Astrocyte (in vitro differentiated cells and primary cell): ENCODE results near the gene TEPSIN. TPM values are rescaled to one million over a fixed set of nuclear protein-coding genes. Genes with fewer than 3 reads are reported as not detected.

Experiments
- DNase-seq: peaks from one replicate; pipeline ENCODE4 v3.0.0-alpha.2; 2010; ENCODE audit warnings: low read depth
- FAIRE-seq: peaks from 2 replicates; lab custom pipeline; 2011; peaks lifted over from hg19 to GRCh38; lab: Jason Lieb, UNC
- H2AFZ ChIP-seq: 2 replicates; pipeline ENCODE4 v1.6.0; 2012; ENCODE audit warnings: low read depth, low read length, inconsistent platforms
- H3K27ac ChIP-seq: 2 replicates; pipeline ENCODE4 v1.5.1; 2011; ENCODE audit warnings: low read depth, low read length, inconsistent platforms
- H3K27me3 ChIP-seq: 2 replicates; pipeline ENCODE4 v1.6.0; 2011; ENCODE audit warnings: low read length, inconsistent platforms; ENCODE audit not compliant: insufficient read depth
- H3K36me3 ChIP-seq: 2 replicates; pipeline ENCODE4 v1.5.1; 2011; ENCODE audit warnings: low read length, inconsistent platforms; ENCODE audit not compliant: insufficient read depth
- H3K4me1 ChIP-seq: 2 replicates; pipeline ENCODE4 v1.5.1; 2011; ENCODE audit warnings: low read length, inconsistent platforms; ENCODE audit not compliant: insufficient read depth
- H3K4me2 ChIP-seq: 2 replicates; pipeline ENCODE4 v1.6.0; 2012; ENCODE audit warnings: low read length, inconsistent platforms
- H3K4me3 ChIP-seq: 2 replicates; pipeline ENCODE4 v1.5.1; 2011; ENCODE audit warnings: low read depth, mild to moderate bottlenecking, low read length, inconsistent platforms; ENCODE audit not compliant: insufficient read depth
- H3K79me2 ChIP-seq: 2 replicates; pipeline ENCODE4 v1.6.0; 2012; ENCODE audit warnings: mild to moderate bottlenecking, low read length, inconsistent platforms; ENCODE audit not compliant: insufficient read depth
- H3K9ac ChIP-seq: 2 replicates; pipeline ENCODE4 v1.6.0; 2012; ENCODE audit warnings: mild to moderate bottlenecking, low read length, inconsistent platforms
- H3K9me3 ChIP-seq: 2 replicates; pipeline ENCODE4 v1.5.1; 2012; ENCODE audit warnings: low read depth, mild to moderate bottlenecking, low read length, inconsistent platforms; ENCODE audit not compliant: insufficient read depth
- H4K20me1 ChIP-seq: 2 replicates; pipeline ENCODE4 v1.6.0; 2012; ENCODE audit warnings: low read length, inconsistent platforms; ENCODE audit not compliant: insufficient read depth
- H3K27ac Mint-ChIP-seq: one replicate; pipeline ENCODE4 v1.8.0; 2021; ENCODE audit warnings: mild to moderate bottlenecking, mixed read lengths; ENCODE audit not compliant: unreplicated experiment
- H3K27me3 Mint-ChIP-seq: one replicate; pipeline ENCODE4 v1.8.0; 2021; ENCODE audit warnings: low read depth, mixed read lengths; ENCODE audit not compliant: unreplicated experiment
- H3K36me3 Mint-ChIP-seq: one replicate; pipeline ENCODE4 v1.8.0; 2021; ENCODE audit warnings: low read depth, mixed read lengths; ENCODE audit not compliant: unreplicated experiment
- H3K4me1 Mint-ChIP-seq: one replicate; pipeline ENCODE4 v1.8.0; 2021; ENCODE audit warnings: low read depth, mixed read lengths; ENCODE audit not compliant: unreplicated experiment
- H3K4me3 Mint-ChIP-seq: one replicate; pipeline ENCODE4 v1.8.0; 2021; ENCODE audit warnings: mild to moderate bottlenecking, moderate library complexity, mixed read lengths; ENCODE audit not compliant: unreplicated experiment
- H3K9me3 Mint-ChIP-seq: one replicate; pipeline ENCODE4 v1.8.0; 2021; ENCODE audit warnings: mild to moderate bottlenecking, mixed read lengths; ENCODE audit not compliant: unreplicated experiment
- CTCF ChIP-seq: IDR thresholded peaks from 2 replicates; pipeline ENCODE4 v1.5.1; 2011; ENCODE audit warnings: low read depth, mild to moderate bottlenecking, inconsistent platforms, low read length, moderate library complexity; ENCODE audit not compliant: insufficient read depth
- EZH2 ChIP-seq: IDR thresholded peaks from 2 replicates; pipeline ENCODE4 v1.6.1; 2012; ENCODE audit warnings: mild to moderate bottlenecking, low read length, inconsistent platforms; ENCODE audit not compliant: insufficient read depth
- total RNA-seq: library from RNA; stranded (reverse); gene quantifications from 2 replicates; pipeline ENCODE4 v1.2.1, GENCODE V29; 2021

Gene TEPSIN
- total RNA-seq, 1 donor from 2014 or later = 26.4 TPM

DNA sequence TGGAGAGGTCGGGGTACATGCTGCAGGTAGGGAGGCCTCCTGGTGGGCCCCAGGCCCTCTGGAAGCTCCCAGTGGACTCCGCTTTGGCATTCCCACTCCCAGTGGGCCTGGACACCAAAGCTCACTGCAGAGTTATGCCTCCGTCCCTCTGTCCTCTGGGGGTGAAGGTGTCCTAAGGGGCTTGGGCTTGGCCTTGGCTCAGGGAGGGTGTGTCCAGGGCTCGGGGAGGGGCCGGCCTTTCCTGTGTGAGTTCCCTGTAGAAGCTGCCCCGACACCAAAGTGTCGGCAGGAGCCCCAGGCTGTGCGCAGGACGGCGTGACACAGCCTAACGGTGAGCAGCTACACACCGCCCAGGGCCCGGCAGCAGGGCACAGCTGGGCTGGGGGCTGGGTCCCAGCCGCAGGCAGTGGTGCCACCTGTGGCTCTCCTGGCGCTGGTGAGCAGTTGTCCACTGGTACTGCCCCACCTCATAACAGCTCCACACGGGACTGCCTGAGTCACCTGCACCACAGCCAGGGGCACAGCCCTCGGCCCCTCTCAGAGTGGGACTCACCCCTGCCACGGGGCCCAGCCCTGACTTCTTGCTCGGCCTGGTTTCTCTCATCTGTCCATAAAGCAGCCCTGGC lies 6.1 kb downstream of the TEPSIN start:
- Mint-ChIP-seq H3K27me3 (no peaks in the 10 kb centered on the region), H3K27ac (no peak overlapping the region), H3K9me3 (no peaks in the 10 kb centered on the region), H3K4me1 (peaks cover 4% of the 10 kb centered on the region), H3K36me3 (peaks cover 14% of the 10 kb centered on the region), H3K4me3 (no peak overlapping the region)
- Histone ChIP-seq H3K27me3 (no peaks in the 10 kb centered on the region), H3K4me1 (peaks cover 3% of the 10 kb centered on the region), H3K27ac (no peak overlapping the region), H3K4me3 (no peak overlapping the region), H3K9me3 (no peaks in the 10 kb centered on the region), H4K20me1 (peaks cover 28% of the 10 kb centered on the region), H3K79me2 (peaks cover 23% of the 10 kb centered on the region), H2AFZ (no peak overlapping the region), H3K36me3 (peaks cover 2% of the 10 kb centered on the region), H3K9ac (no peak overlapping the region), H3K4me2 (no peak overlapping the region)
- TF ChIP-seq EZH2 = no peak
- FAIRE-seq = no peak
- DNase-seq = no peak

GRCh38 chr17:81231766-81232581 lies 6.9 kb downstream of the TEPSIN start:
- H3K4me3 ChIP-seq = no peak overlapping the region
- Mint-ChIP-seq H3K4me1 (no peaks in the 10 kb centered on the region), H3K9me3 (no peaks in the 10 kb centered on the region), H3K27me3 (no peaks in the 10 kb centered on the region), H3K27ac (no peak overlapping the region), H3K4me3 (no peak overlapping the region), H3K36me3 (peaks cover 14% of the 10 kb centered on the region)
- no peaks in the 10 kb centered on the region for H3K4me1 ChIP-seq
- no peaks in the 10 kb centered on the region for H3K9me3 ChIP-seq
- peaks cover 2% of the 10 kb centered on the region for H3K36me3 ChIP-seq
- TF ChIP-seq CTCF = no peak
- TF ChIP-seq EZH2 = no peak
- H2AFZ ChIP-seq = no peak overlapping the region
- peaks cover 16% of the 10 kb centered on the region for H3K79me2 ChIP-seq
- no peak overlapping the region for H3K27ac ChIP-seq
- H4K20me1 ChIP-seq = peaks cover 21% of the 10 kb centered on the region
- no peaks in the 10 kb centered on the region for H3K27me3 ChIP-seq
- no peak for DNase-seq
- no peak for FAIRE-seq
- no peak overlapping the region for H3K9ac ChIP-seq
- no peak overlapping the region for H3K4me2 ChIP-seq

DNA sequence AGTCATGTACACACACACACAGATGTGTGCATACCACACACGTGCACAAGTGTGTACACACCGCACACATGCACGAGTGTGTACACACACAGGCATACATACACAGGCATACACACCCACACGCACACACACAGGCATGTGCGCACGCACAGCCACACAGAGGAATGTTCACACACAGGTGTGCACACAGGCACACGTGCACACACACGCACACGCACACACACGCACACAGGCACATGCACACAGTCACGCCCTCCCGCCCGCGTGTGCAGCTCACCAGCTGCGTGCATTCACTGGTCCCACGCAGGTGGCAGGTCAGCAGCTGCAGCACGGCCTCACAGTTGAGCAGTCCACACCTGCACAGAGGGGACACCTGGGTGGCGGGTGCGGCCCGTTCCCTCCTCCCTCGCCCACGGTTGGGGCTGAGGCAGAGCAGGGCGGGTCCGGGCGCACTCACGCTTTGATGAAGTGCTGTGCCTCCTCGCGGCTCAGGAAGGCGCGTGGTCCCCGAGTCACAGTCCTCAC lies 7.7 kb downstream of the TEPSIN start:
- H3K36me3 ChIP-seq = peaks cover 2% of the 10 kb centered on the region
- H3K9ac ChIP-seq = no peak overlapping the region
- no peak for TF ChIP-seq EZH2
- no peak for TF ChIP-seq CTCF
- H3K4me2 ChIP-seq = no peak overlapping the region
- Mint-ChIP-seq H3K36me3 (peaks cover 14% of the 10 kb centered on the region), H3K4me1 (no peaks in the 10 kb centered on the region), H3K4me3 (no peak overlapping the region), H3K27me3 (no peaks in the 10 kb centered on the region), H3K27ac (no peak overlapping the region), H3K9me3 (peaks cover 3% of the 10 kb centered on the region)
- H3K27ac ChIP-seq = no peak overlapping the region
- peaks cover 11% of the 10 kb centered on the region for H3K79me2 ChIP-seq
- H4K20me1 ChIP-seq = peaks cover 21% of the 10 kb centered on the region
- H3K9me3 ChIP-seq = no peaks in the 10 kb centered on the region
- H3K4me3 ChIP-seq = no peak overlapping the region
- FAIRE-seq = no peak
- H2AFZ ChIP-seq = no peak overlapping the region
- no peaks in the 10 kb centered on the region for H3K4me1 ChIP-seq
- no peaks in the 10 kb centered on the region for H3K27me3 ChIP-seq
- DNase-seq = no peak
